HCT116 (cell line): ENCODE measurements around the gene NET1.

Experiments used
- EZH2 ChIP-seq: fragments of 200-600 bp; sonication (generic); IDR thresholded peaks from 2 replicates; pipeline ENCODE4 v1.6.1; 2017; ENCODE audit warnings: antibody characterized with exemption, mixed run types
- POLR2AphosphoS5 ChIP-seq: IDR thresholded peaks from 2 replicates; pipeline ENCODE4 v1.6.1; 2011; ENCODE audit warnings: mild to moderate bottlenecking, low read depth, low read length, moderate library complexity
- TF ChIP-seq, protein P1 (sequence below), 3 experiments: fragments of 200-600 bp in 1 of 3; sonication (generic) in 1 of 3; IDR thresholded peaks in 2 of 3; conservative IDR thresholded peaks in 1 of 3; 2 replicates each; pipeline ENCODE4 v1.5.1; 2012 to 2017; ENCODE audit warnings: low read depth in 2 of 3, low read length in 2 of 3, antibody characterized with exemption in 1 of 3, borderline replicate concordance in 1 of 3, control low read depth in 1 of 3, mild to moderate bottlenecking in 1 of 3, mixed read lengths in 1 of 3, mixed run types in 1 of 3, moderate library complexity in 1 of 3; ENCODE audit not compliant: insufficient read depth in 1 of 3
- TF ChIP-seq, protein P2 (sequence below): IDR thresholded peaks from 2 replicates; pipeline ENCODE4 v1.6.1; 2012
- TF ChIP-seq, protein P3 (sequence below): IDR thresholded peaks from 2 replicates; pipeline ENCODE4 v1.6.1; 2012; ENCODE audit warnings: low read depth

DNA sequence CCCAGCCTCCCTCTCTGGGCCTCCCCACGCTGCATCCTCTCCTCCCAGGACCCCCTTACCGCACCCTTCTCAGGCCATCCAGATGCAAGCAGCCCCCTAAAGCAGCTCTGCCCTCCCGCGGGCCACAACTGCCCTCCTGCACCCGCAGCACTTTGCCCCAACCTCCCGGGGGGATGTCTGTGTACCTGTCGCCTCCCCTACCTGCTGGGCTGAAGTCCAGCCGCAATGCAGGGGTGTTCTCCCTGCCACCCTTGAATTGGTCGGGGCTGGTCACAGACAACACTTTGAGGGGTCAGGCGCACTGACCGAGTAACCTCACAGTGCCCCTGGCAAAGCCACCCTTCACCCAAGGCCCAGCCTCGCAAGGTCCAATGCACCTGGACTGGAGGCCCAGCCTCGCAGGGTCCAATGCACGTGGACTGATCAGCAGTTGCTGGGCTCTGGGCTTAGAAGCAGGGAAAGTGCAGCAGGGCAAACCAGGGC lies 95.3 kb downstream of the NET1 start:
- TF ChIP-seq POLR2AphosphoS5 (no peak), EZH2 (no peak)
- TF ChIP-seq, protein P1, sequence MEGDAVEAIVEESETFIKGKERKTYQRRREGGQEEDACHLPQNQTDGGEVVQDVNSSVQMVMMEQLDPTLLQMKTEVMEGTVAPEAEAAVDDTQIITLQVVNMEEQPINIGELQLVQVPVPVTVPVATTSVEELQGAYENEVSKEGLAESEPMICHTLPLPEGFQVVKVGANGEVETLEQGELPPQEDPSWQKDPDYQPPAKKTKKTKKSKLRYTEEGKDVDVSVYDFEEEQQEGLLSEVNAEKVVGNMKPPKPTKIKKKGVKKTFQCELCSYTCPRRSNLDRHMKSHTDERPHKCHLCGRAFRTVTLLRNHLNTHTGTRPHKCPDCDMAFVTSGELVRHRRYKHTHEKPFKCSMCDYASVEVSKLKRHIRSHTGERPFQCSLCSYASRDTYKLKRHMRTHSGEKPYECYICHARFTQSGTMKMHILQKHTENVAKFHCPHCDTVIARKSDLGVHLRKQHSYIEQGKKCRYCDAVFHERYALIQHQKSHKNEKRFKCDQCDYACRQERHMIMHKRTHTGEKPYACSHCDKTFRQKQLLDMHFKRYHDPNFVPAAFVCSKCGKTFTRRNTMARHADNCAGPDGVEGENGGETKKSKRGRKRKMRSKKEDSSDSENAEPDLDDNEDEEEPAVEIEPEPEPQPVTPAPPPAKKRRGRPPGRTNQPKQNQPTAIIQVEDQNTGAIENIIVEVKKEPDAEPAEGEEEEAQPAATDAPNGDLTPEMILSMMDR (IDR thresholded peaks at IDR 0.05 in 2 of 3, conservative IDR thresholded peaks at IDR 0.05 in 1 of 3; ENCODE audit: borderline replicate concordance in 1 of 3, insufficient read depth in 1 of 3, low read depth in 2 of 3, low read length in 2 of 3) = no peak
- TF ChIP-seq, protein P2, sequence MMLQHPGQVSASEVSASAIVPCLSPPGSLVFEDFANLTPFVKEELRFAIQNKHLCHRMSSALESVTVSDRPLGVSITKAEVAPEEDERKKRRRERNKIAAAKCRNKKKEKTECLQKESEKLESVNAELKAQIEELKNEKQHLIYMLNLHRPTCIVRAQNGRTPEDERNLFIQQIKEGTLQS = no peak
- TF ChIP-seq, protein P3, sequence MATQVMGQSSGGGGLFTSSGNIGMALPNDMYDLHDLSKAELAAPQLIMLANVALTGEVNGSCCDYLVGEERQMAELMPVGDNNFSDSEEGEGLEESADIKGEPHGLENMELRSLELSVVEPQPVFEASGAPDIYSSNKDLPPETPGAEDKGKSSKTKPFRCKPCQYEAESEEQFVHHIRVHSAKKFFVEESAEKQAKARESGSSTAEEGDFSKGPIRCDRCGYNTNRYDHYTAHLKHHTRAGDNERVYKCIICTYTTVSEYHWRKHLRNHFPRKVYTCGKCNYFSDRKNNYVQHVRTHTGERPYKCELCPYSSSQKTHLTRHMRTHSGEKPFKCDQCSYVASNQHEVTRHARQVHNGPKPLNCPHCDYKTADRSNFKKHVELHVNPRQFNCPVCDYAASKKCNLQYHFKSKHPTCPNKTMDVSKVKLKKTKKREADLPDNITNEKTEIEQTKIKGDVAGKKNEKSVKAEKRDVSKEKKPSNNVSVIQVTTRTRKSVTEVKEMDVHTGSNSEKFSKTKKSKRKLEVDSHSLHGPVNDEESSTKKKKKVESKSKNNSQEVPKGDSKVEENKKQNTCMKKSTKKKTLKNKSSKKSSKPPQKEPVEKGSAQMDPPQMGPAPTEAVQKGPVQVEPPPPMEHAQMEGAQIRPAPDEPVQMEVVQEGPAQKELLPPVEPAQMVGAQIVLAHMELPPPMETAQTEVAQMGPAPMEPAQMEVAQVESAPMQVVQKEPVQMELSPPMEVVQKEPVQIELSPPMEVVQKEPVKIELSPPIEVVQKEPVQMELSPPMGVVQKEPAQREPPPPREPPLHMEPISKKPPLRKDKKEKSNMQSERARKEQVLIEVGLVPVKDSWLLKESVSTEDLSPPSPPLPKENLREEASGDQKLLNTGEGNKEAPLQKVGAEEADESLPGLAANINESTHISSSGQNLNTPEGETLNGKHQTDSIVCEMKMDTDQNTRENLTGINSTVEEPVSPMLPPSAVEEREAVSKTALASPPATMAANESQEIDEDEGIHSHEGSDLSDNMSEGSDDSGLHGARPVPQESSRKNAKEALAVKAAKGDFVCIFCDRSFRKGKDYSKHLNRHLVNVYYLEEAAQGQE = no peak
